ENCODE results near the gene BBS10. TPM values are rescaled to one million over a fixed set of nuclear protein-coding genes. Genes with fewer than 3 reads are reported as not detected.

Gene BBS10
- total RNA-seq, 1 donor from 2014 or later = 3.8 TPM

GRCh38 chr12:76345569-76345968 lies 2.6 kb downstream of the BBS10 start:
- Histone ChIP-seq H3K4me3 (no peak overlapping the region), H3K27me3 (no peaks in the 10 kb centered on the region), H3K27ac (no peak overlapping the region), H3K9me3 (no peaks in the 10 kb centered on the region), H3K36me3 (no peaks in the 10 kb centered on the region), H3K4me1 (peaks cover 6 to 22% of the 10 kb centered on the region in 2 donors)
- no peak for TF ChIP-seq CTCF (IDR thresholded peaks at IDR 0.05)
- intact Hi-C loops (cut with DNase I) = loop anchor here (5.0 to 10.0 kb wide), 3 partner anchors 112 to 1011 kb away; partner anchors contain the start of genes CAPS2, GLIPR1L1 and OSBPL8
- no peak for DNase-seq (ENCODE audit: low spot score in 2 of 2)

- H3K4me1 ChIP-seq = peaks cover 0 to 7% of the 10 kb centered on the region in 2 donors
- no peak for DNase-seq (ENCODE audit: low spot score in 2 of 2)
- no peaks in the 10 kb centered on the region for H3K27me3 ChIP-seq
- no peak overlapping the region for H3K27ac ChIP-seq
- TF ChIP-seq CTCF (IDR thresholded peaks at IDR 0.05) = no peak
- intact Hi-C loops (cut with DNase I) = loop anchor here (10.0 kb wide), 1 partner anchor 1007 kb away; the partner anchor contains the start of genes CAPS2 and GLIPR1L1
- H3K36me3 ChIP-seq = no peaks in the 10 kb centered on the region
- H3K4me3 ChIP-seq = no peak overlapping the region
- no peaks in the 10 kb centered on the region for H3K9me3 ChIP-seq
These were observed 6.7 kb downstream of the BBS10 start for GRCh38 chr12:76341436-76342030.

GRCh38 chr12:76340680-76341435 lies 7.4 kb downstream of the BBS10 start:
- intact Hi-C loops (cut with DNase I) = loop anchor here (10.0 kb wide), 1 partner anchor 1006 kb away; the partner anchor contains the start of genes CAPS2 and GLIPR1L1
- no peak for TF ChIP-seq CTCF (IDR thresholded peaks at IDR 0.05)
- DNase-seq (ENCODE audit: low spot score in 2 of 2) = no peak

GRCh38 chr12:76337583-76337982 lies 10.6 kb downstream of the BBS10 start:
- no peak for TF ChIP-seq CTCF (IDR thresholded peaks at IDR 0.05)
- Histone ChIP-seq H3K4me3 (no peak overlapping the region), H3K9me3 (no peaks in the 10 kb centered on the region), H3K27ac (no peak overlapping the region), H3K36me3 (no peaks in the 10 kb centered on the region), H3K27me3 (no peaks in the 10 kb centered on the region), H3K4me1 (no peaks in the 10 kb centered on the region)
- DNase-seq (ENCODE audit: low spot score in 2 of 2) = no peak
- intact Hi-C loops (cut with DNase I) = no loop called here

More at GRCh38 chr12:76340680-76341435, 7.4 kb downstream of the BBS10 start:
- Histone ChIP-seq H3K27ac (no peak overlapping the region), H3K4me1 (peaks cover 0 to under 1% of the 10 kb centered on the region in 2 donors), H3K36me3 (no peaks in the 10 kb centered on the region), H3K27me3 (no peaks in the 10 kb centered on the region), H3K9me3 (no peaks in the 10 kb centered on the region), H3K4me3 (no peak overlapping the region)

GRCh38 chr12:76332606-76333005 lies 15.6 kb downstream of the BBS10 start:
- Histone ChIP-seq H3K9me3 (no peaks in the 10 kb centered on the region), H3K4me3 (no peak overlapping the region), H3K27me3 (no peaks in the 10 kb centered on the region), H3K36me3 (no peaks in the 10 kb centered on the region), H3K4me1 (no peaks in the 10 kb centered on the region), H3K27ac (no peak overlapping the region)
- intact Hi-C loops (cut with DNase I) = no loop called here
- no peak for TF ChIP-seq CTCF (IDR thresholded peaks at IDR 0.05)
- no peak for DNase-seq (ENCODE audit: low spot score in 2 of 2)

Data from ascending aorta (tissue), 2 donors.